ENCODE data around the gene PTGES3L. TPM values are rescaled to one million over a fixed set of nuclear protein-coding genes. Genes with fewer than 3 reads are reported as not detected.

Gene PTGES3L
- 0.29 and 1.4 TPM in 2 replicates for total RNA-seq

DNA sequence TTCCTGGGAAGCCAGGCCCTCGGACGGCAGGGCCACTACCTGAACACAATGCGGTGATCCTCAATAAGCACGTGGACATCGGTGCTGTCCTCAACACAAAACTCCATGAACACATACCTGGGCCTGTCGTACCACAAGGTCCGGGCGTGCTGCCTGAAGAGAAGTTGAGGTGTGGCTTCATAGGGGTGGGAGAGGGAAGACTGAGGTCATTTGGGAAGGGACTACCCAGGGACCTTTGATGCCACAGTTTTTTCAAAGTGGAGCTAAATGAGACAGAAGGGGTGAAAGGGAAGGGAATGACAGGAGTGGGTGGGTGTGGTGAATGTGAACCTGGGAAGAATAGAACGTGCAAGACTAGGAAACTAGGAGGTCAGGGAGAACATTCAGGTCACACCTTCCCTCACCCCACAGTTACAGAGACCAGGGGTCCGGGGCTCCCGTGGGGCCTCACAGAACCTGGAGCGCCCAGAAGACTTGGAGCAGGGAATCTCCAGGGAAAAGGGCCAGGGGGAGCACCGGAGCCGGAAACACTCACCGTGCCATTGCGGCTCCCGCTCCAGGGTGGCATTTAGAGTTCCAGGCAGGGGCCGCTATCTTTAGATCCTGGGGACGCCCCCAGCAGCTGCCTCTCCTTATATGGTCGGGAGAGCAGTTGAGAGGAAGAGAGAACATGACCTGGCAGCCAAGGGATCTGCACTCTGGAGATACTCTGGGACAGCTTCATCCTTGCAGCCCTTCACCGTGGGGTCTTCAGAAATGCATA lies at the start of gene PTGES3L:
Gene PTGES3L, minus strand, starts transcription at position 570 of the 763 bp plus-strand sequence. Its CDS starts 27 bp downstream, at position 543.

DNA sequence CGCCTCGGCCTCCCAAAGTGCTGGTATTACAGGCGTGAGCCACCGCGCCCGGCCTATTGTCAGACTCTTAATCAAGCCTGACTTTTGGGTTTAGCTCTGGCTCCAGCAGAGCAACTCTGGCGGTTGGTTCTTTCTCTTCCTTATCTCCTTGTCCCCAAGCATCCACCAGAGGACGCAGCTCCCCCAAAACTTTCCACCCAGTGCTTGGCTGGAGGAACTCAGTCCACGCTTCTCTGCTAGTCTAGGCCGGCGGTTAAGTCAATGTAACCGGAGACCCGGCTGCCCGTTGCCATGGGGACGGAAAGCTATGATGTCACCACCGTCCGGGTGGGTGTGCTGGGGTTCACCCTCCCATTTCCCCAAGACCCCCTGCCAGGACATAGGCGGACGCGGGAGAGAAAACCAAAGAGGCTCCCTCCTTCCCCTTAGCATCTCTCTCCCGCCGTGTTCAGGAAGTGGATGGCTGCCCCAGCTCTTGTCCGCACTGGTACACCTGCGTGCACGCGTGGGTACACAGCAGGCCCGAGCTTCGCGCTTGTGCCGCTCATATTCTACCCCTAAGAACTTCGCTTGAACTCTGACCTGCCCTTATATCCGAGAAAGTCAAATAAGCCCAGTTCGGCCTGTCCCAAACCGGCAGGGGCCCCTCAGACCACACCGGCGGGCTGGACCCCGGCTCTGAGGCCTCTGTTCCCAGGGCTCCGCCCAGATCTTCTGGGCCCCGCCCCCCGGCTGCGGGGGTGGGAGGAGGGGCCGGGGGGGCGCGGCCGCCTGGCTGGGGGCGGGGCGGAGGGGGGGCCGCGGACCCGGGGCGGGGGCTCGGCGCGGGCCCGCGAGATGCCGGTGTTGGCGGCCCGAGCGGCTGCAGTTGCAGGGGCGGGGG lies 44.8 kb upstream of the PTGES3L start, which contains the start of gene RND2:
Gene RND2, plus strand, starts transcription at position 825 of the 883 bp plus-strand sequence. CDS start 117 bp downstream, outside the sequence.

DNA sequence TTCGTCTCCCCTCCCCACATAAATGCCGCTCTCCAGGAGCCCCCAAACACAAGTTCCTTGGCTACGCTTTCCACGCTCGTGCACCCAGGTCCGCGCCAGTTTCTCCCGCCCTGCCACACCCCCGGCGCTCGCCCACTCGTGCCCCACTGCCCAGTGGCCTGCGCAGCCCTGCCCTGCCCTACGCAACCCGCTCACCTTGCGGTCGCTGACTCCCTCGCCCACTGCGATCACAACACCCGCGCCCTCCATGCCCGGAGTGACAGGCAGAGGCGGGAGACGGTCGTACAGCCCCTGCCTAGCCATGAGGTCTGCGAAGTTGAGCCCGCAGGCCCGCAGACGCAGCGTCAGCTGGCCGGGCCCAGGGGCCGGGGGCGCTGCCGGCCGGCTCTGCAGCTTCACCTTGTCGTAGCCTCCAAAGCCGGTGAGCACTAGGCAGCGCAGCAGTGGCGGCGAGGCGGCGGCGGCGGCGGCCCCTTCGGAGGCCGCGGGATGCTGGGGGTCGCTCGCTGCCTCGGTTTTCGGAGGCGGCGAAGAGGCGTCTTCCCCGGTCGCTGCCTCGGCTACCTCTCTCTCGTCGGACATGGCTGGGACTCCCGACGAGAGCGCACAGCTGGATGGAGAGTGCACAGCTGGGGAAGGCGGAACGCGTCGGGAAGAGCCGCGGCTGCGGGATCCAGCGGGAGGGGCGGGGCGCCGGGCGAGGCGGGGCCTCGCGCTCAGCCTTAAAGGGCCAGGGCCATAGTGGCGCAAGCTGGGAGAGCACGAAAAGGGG lies 42.0 kb upstream of the PTGES3L start, which contains the start of gene VAT1:
Gene VAT1, minus strand, starts transcription at position 645 of the 772 bp plus-strand sequence. Its CDS starts 63 bp downstream, at position 582.

DNA sequence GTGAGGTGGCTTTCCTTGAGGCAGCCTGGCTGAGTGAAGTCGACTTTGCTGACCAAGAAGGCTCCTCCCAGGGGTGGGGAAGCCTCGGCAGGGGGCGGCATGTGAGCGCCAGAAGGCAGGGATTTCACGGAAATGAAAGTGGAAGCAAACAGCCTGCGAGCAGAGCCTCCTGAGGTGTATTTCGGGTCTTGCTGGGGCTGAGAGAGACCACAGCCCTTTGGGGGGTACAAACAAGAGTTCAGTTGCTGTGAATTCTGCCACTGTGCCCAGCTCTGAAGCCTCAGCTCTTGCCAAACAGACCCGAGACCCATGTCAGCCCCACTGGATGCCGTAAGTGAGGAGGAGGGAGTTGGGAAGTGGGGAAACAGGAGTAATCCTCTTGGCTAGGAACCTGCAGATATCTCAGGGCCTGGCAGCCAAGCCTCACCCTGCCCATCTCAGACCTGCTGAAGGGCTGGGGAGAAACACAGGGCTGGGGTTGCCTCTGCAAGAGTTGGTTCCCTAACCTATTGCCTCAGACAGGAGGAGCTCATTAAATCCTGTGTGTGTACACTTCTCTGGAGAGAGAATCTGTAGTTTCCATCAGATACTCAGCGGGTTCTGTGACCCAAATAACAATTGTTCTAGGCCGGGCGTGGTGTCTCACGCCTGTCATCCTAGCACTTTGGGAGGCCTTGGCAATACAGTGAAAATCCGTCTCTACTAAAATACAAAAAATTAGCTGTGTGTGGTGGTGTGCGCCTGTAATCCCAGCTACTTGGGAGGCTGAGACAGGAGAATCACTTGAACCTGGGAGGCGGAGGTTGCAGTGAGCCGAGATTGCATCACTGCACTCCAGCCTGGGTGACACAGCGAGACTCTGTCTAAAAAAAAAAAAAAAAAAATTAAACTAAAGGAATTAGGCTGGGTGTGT lies 27.0 kb upstream of the PTGES3L start, which contains the start of gene IFI35:
Gene IFI35, plus strand, starts transcription at position 146 of the 913 bp plus-strand sequence. Its CDS starts 164 bp downstream, at position 310.

DNA sequence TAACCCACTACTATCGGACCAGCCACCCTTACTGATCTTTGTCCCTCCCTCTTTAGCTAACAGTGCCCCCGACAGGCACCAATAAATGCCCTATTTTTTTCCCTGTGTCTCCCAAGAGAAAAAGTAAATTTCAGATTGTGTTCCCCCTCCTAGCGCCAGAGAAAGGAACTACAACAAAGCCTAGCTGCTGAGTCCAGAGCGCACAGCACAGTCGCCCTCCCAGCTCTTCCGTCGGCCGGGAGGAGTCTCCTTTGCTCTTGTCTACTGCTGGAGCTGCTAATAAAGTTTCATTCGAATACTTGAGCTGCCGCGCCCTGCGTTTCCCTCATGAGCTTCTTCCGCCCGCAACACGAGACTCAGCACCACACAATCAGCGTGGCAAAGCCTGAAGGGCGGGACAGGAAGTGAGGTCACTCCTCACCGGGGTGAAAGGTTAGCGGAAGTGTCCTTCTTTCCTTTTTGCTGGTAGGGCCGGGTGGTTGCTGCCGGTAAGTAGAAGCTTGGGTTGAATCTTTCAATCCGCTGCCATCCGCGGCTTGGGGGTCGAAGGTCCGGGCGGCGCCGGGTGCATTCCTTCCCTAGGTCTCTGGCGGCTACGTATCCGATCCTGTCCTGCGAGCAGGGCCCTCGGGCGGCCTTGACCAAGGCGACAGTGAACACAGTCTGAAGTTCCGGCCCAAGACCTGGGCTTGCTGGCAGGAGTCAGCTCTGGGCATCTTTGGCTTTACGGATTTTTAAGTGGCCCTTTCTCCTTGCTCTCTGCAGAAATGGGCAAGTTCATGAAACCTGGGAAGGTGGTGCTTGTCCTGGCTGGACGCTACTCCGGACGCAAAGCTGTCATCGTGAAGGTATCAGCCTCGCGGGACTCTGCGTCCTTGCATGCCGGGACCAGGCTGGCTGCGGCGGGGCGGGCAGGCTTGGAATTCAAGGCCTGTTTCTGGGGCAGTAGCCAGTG lies 18.4 kb upstream of the PTGES3L start, which contains the start of gene RPL27:
Gene RPL27, plus strand, starts transcription at position 436 of the 955 bp plus-strand sequence. Its CDS starts 332 bp downstream, at position 768.

DNA sequence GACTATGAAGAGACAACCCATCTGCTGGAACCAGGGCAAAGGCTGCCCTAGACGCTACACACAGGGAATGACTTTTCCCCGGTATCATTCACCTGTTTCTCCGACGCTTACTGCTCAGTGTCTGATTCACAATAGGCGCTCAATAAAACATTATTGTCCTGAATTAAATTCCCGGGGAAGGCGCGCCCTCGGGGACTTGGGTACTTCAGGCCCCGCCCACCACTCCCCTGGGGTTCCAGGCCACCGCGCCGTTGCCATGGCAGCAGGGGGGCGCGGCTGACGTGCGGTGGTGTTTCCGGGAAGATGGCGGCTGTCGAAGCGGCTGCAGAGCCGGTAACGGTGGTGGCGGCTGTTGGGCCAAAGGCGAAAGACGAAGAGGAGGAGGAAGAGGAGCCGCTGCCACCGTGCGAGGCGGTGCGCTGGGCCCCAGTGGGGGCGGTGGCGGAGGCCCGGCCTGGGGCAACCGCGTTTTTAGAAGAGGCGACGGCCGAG lies 440 bp upstream of the PTGES3L start, which contains the start of gene RUNDC1:
Gene RUNDC1, plus strand, starts transcription at position 292 of the 492 bp plus-strand sequence. Its CDS starts 12 bp downstream, at position 304.

DNA sequence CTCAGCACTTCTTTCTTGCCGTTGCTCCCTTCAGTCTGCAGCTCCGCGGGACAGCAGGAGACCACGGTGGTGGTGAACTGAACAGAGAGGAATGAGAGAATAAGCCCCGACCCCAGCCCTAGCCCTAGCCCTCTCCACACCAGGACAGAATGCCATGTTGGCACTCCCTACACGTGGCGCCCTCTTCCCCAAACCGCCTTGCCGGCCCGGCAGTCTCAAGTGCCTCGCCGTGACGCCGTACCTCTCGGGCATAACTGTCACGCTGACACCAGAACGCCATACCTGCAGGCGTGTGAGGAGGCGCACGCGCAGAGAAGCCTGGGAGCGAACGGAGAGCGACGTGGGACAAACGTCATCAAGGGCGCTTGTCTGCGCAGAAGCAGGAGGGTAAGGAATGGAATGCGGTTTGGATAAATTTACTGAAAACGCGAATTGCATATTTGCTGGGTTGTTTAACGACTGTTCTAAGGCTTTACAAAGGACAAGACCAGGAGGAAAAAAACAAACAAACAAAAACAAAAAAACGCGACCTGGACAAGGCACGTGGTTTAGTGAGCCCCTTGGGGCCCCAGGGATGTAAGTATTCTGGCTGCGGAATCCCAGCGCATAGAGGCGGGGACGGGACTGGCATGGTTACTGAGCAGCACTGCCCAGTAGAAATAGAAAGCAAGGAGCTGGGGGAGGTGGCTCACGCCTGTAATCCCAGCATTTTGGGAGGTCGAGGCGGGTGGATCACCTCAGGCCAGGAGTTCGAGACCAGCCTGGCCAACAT lies 15.5 kb downstream of the PTGES3L start, which contains the start of gene AARSD1:
Gene AARSD1, minus strand, starts transcription at position 294 of the 772 bp plus-strand sequence. Its CDS starts 14 bp downstream, at position 280.

Other genes with a start within 250 kb of the PTGES3L start
- gene EZH1, start 235.0 kb downstream of the PTGES3L start, total RNA-seq = 9.6 and 12.7 TPM in 2 replicates
- 1.9 and 5.5 TPM in 2 replicates for gene RAMP2, start 218.9 kb downstream of the PTGES3L start, total RNA-seq
- 128 and 142 TPM in 2 replicates for gene VPS25, start 206.6 kb downstream of the PTGES3L start, total RNA-seq
- gene WNK4, start 199.5 kb downstream of the PTGES3L start, total RNA-seq = 12.7 and 13.6 TPM in 2 replicates
- 60.8 and 72.4 TPM in 2 replicates for gene COA3, start 181.4 kb downstream of the PTGES3L start, total RNA-seq
- gene CNTD1, start 181.2 kb downstream of the PTGES3L start, total RNA-seq = 0.58 TPM in 1 of 2 replicates, not detected in the other
- 69.2 and 128 TPM in 2 replicates for gene BECN1, start 155.8 kb downstream of the PTGES3L start, total RNA-seq
- gene PSME3, start 146.7 kb downstream of the PTGES3L start, total RNA-seq = 85.0 and 123 TPM in 2 replicates
- gene AOC2, start 135.5 kb downstream of the PTGES3L start, total RNA-seq = under 0.01 and 0.29 TPM in 2 replicates
- gene AOC3, start 128.9 kb downstream of the PTGES3L start, total RNA-seq = not detected in 2 replicates
- gene G6PC1, start 79.3 kb downstream of the PTGES3L start, total RNA-seq = not detected in 2 replicates
- gene AARSD1, start 15.6 kb downstream of the PTGES3L start, total RNA-seq = 25.4 and 39.0 TPM in 2 replicates
- gene RUNDC1, start 485 bp upstream of the PTGES3L start, total RNA-seq = 6.0 and 8.1 TPM in 2 replicates
- gene RPL27, start 18.3 kb upstream of the PTGES3L start, total RNA-seq = 1,299 and 1,434 TPM in 2 replicates
- gene IFI35, start 26.7 kb upstream of the PTGES3L start, total RNA-seq = 50.7 and 79.6 TPM in 2 replicates
- gene VAT1, start 42.3 kb upstream of the PTGES3L start, total RNA-seq = 161 and 164 TPM in 2 replicates
- gene RND2, start 45.2 kb upstream of the PTGES3L start, total RNA-seq = 0.71 and 1.2 TPM in 2 replicates
- gene BRCA1, start 145.3 kb upstream of the PTGES3L start, total RNA-seq = 20.2 and 22.5 TPM in 2 replicates
- 68.6 and 87.7 TPM in 2 replicates for gene NBR1, start 191.1 kb upstream of the PTGES3L start, total RNA-seq
- gene TMEM106A, start 231.8 kb upstream of the PTGES3L start, total RNA-seq = 7.1 and 7.5 TPM in 2 replicates
- not detected in 2 replicates for gene CCDC200, start 248.5 kb upstream of the PTGES3L start, total RNA-seq